Measurements from ENCODE around the gene SLC25A20. TPM values are rescaled to one million over a fixed set of nuclear protein-coding genes. Genes with fewer than 3 reads are reported as not detected.
A peak's percentile ranks its signal among the peaks of the same experiment; 100 is the strongest.
"Not testable (repeated sequence)": the region's sequence is repeated elsewhere in the genome, so short reads cannot be mapped to it uniquely, and the experiment has no call there.

The SLC25A20 gene
- polyA plus RNA-seq, 1 donor = 54.7 TPM

DNA sequence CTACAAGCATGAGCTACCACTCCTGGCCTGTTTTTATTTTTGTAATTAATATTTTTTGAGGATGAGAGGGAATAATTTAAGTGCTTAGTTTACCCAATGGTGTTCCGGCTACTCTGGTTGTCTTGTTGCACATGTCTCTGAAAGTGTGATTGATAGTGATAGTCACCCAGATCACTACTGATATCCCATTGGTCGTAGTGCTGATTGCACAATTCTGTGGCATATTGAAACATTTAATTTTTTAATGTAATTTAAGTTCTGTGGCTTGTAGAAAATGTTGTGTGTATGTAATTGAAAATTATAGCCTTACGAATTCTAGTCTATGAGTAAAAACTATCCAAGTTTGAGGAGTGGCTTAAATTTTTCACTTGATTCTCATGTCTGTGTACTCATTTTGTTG, 31.9 kb upstream of the SLC25A20 start:
- Histone ChIP-seq H3K36me3 (ENCODE audit: control insufficient read depth, insufficient read depth, low read length) (peaks cover 53% of the 10 kb centered on the region), H3K4me3 (ENCODE audit: low read length) (no peak overlapping the region), H3K27ac (ENCODE audit: low read length) (no peak overlapping the region), H3K9me3 (ENCODE audit: control insufficient read depth, low read depth, low read length) (no peaks in the 10 kb centered on the region), H3K27me3 (ENCODE audit: control insufficient read depth, insufficient read depth, low read length) (no peaks in the 10 kb centered on the region), H3K4me1 (ENCODE audit: control insufficient read depth, insufficient read depth, low read length) (no peaks in the 10 kb centered on the region)
- WGBS (ENCODE audit: insufficient coverage, low lambda C conversion rate) = 100% methylated on average over 2 of the region's 3 CpGs
- DNase-seq = no peak

- no peak for DNase-seq
- no peaks in the 10 kb centered on the region for H3K9me3 ChIP-seq (ENCODE audit: control insufficient read depth, low read depth, low read length)
- H3K4me1 ChIP-seq (ENCODE audit: control insufficient read depth, insufficient read depth, low read length) = no peaks in the 10 kb centered on the region
- no peak overlapping the region for H3K27ac ChIP-seq (ENCODE audit: low read length)
- no peaks in the 10 kb centered on the region for H3K27me3 ChIP-seq (ENCODE audit: control insufficient read depth, insufficient read depth, low read length)
- H3K36me3 ChIP-seq (ENCODE audit: control insufficient read depth, insufficient read depth, low read length) = peaks cover 55% of the 10 kb centered on the region
- H3K4me3 ChIP-seq (ENCODE audit: low read length) = no peak overlapping the region
- WGBS (ENCODE audit: insufficient coverage, low lambda C conversion rate) = no CpG with 5 or more reads among the region's 3 CpGs
Measured at GRCh38 chr3:48929358-48930035, 30.8 kb upstream of the SLC25A20 start.

DNA sequence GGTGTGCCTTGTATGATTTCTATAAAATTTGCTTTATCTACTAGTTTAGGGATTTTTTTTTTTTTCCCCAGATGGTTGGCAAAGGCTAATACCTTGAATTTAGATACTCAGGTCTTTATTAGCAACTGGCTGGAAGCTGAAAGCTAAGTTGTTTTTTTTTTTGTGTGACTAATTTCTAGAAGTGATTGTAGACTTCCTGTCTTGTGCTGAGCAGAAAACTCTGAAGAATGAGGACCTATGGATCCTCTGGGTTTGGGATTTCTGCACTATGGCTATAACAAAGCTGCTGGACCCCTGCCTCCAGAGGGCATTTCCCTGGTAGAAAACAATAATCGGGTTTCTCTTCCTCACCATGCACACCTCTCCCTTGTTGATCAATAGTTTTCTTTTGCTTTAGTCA, 30.0 kb upstream of the SLC25A20 start:
- Histone ChIP-seq H3K27ac (ENCODE audit: low read length) (no peak overlapping the region), H3K27me3 (ENCODE audit: control insufficient read depth, insufficient read depth, low read length) (no peaks in the 10 kb centered on the region), H3K9me3 (ENCODE audit: control insufficient read depth, low read depth, low read length) (no peaks in the 10 kb centered on the region), H3K36me3 (ENCODE audit: control insufficient read depth, insufficient read depth, low read length) (peaks cover 57% of the 10 kb centered on the region), H3K4me1 (ENCODE audit: control insufficient read depth, insufficient read depth, low read length) (no peaks in the 10 kb centered on the region), H3K4me3 (ENCODE audit: low read length) (no peak overlapping the region)
- 100% methylated on average over 1 of the region's 1 CpG for WGBS (ENCODE audit: insufficient coverage, low lambda C conversion rate)
- no peak for DNase-seq

DNA sequence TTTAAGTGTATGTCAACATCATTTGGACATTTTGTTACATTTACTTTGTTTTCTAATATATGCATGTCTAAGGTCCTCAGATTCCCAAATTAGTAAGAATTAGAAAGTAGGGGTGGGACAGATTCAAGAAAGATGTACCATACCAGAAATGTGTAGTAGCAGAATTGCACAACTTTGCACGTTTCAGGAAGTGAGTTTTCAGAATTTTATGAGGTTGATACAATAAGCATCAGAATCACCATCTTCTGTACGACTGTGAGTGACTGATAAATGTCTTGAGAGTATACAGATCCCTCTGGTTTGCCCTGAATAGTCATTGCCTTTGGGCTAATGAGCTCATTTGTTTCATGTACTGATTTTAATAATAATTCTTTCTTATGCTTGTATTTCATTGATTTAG, 29.2 kb upstream of the SLC25A20 start:
- 80% methylated on average over 1 of the region's 2 CpGs for WGBS (ENCODE audit: insufficient coverage, low lambda C conversion rate)
- Histone ChIP-seq H3K4me3 (ENCODE audit: low read length) (no peak overlapping the region), H3K9me3 (ENCODE audit: control insufficient read depth, low read depth, low read length) (no peaks in the 10 kb centered on the region), H3K4me1 (ENCODE audit: control insufficient read depth, insufficient read depth, low read length) (no peaks in the 10 kb centered on the region), H3K36me3 (ENCODE audit: control insufficient read depth, insufficient read depth, low read length) (peaks cover 58% of the 10 kb centered on the region), H3K27me3 (ENCODE audit: control insufficient read depth, insufficient read depth, low read length) (no peaks in the 10 kb centered on the region), H3K27ac (ENCODE audit: low read length) (no peak overlapping the region)
- no peak for DNase-seq

DNA sequence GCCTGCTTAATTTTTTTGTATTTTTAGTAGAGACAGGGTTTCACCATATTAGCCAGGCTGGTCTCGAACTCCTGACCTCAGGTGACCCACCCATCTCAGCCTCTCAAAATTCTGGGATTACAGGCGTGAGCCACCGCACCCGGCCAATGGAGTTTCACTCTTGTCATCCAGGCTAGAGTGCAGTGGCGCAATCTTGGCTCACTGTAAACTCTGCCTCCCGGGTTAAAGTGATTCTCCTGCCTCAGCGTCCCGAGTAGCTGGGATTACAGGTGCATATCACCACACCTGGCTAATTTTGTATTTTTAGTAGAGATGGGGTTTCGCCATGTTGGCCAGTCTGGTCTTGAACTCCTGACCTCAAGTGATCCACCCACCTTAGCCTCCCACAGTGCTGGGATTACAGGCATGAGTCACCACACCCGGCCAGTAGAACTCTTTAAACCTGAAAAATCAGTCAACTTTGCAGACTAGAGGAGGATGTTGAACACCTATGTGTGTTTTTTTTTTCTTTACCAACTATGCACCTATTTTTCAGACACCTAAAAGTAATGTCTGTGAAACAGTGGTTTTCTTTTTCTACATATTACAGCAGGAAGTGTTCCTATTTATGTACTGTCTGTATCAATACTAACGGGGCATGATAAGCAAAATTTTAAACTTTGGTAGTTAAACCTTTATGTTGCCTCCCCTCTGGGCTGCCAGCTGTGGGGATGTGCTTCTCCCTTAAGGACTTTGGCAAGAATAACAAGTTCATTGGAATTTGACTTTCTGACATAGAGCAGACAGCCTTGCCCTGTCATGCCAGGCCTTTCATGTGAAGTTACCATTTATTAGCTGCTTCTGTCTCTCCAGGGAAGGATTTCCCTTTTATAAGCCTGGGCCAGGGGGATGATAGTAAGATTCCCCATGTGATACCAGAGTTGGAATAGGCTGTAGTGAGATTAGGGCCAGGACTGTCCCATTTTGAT, 28.0 kb upstream of the SLC25A20 start:
- WGBS (ENCODE audit: insufficient coverage, low lambda C conversion rate) = no CpG with 5 or more reads among the region's 11 CpGs
- DNase-seq = no peak
- no peak overlapping the region for H3K27ac ChIP-seq (ENCODE audit: low read length)
- H3K4me3 ChIP-seq (ENCODE audit: low read length) = no peak overlapping the region
- no peaks in the 10 kb centered on the region for H3K4me1 ChIP-seq (ENCODE audit: control insufficient read depth, insufficient read depth, low read length)
- H3K9me3 ChIP-seq (ENCODE audit: control insufficient read depth, low read depth, low read length) = no peaks in the 10 kb centered on the region
- H3K36me3 ChIP-seq (ENCODE audit: control insufficient read depth, insufficient read depth, low read length) = peaks cover 53% of the 10 kb centered on the region
- no peaks in the 10 kb centered on the region for H3K27me3 ChIP-seq (ENCODE audit: control insufficient read depth, insufficient read depth, low read length)

DNA sequence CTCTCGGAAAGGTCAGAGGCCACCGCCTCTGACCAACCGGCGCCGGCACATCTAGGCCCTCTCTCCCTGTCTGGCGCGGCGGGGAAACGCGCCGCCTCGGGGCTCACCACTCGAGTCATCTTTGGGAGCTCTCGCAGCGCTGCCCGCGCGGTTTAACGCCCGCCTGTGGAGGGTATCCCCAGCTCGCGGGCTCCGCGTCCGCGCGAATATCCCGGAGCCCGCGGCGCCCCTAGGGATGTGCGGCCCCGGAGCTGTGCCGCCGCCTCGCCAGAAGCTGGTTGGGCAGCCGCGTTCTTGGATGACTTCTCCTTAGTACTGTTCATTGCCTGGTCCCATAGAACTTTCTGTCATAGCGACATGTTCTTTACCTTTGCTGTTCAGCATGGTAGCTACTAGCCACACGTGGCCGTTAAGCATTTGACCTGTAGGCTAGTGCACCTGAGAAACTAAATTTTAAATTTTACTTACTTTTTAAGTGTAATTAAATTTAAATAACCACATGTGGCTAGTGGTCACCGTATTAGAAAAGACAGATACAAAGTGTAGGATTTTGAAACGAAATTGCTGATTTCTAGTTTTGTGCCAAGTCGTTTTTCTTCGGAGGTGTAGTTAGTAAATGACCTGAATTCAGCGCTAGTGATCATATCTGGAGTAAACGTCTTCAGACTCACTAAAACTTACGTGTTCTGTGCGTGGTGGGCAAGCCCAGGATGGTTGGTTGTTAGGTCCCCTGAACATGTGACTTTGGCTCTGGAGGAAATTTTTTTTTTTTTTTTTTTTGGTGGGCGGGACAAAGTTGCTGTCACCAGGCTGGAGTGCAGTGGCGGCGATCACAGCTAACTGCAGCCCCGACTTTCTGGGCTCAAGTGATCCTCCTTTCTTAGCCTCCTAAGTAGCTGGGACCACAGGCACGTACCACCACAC, 20.8 kb upstream of the SLC25A20 start:
- H3K4me1 ChIP-seq (ENCODE audit: control insufficient read depth, insufficient read depth, low read length) = peaks cover 6% of the 10 kb centered on the region
- peak; percentile 43 to 65 for DNase-seq
- H3K9me3 ChIP-seq (ENCODE audit: control insufficient read depth, low read depth, low read length) = no peaks in the 10 kb centered on the region
- H3K27me3 ChIP-seq (ENCODE audit: control insufficient read depth, insufficient read depth, low read length) = no peaks in the 10 kb centered on the region
- peaks cover 14% of the 10 kb centered on the region for H3K36me3 ChIP-seq (ENCODE audit: control insufficient read depth, insufficient read depth, low read length)
- WGBS (ENCODE audit: insufficient coverage, low lambda C conversion rate) = no CpG with 5 or more reads among the region's 54 CpGs
- peak overlapping the region; percentile 100 for H3K27ac ChIP-seq (ENCODE audit: low read length)
- peak overlapping the region; percentile 98 for H3K4me3 ChIP-seq (ENCODE audit: low read length)

GRCh38 chr3:48918388-48919214, 19.9 kb upstream of the SLC25A20 start, which contains the start of gene ARIH2:
Gene ARIH2, plus strand, starts transcription at chr3:48918842. Its CDS starts 8,717 bp downstream, at chr3:48927559.
- H3K36me3 ChIP-seq (ENCODE audit: control insufficient read depth, insufficient read depth, low read length) = peaks cover 5% of the 10 kb centered on the region
- peak within 1 kb of the TSS; percentile 98 for H3K4me3 ChIP-seq (ENCODE audit: low read length)
- no CpG with 5 or more reads among the region's 97 CpGs for WGBS (ENCODE audit: insufficient coverage, low lambda C conversion rate)
- no peaks in the 10 kb centered on the region for H3K27me3 ChIP-seq (ENCODE audit: control insufficient read depth, insufficient read depth, low read length)
- DNase-seq = peak; percentile 95 to 96
- H3K27ac ChIP-seq (ENCODE audit: low read length) = peak within 1 kb of the TSS; percentile 100
- H3K4me1 ChIP-seq (ENCODE audit: control insufficient read depth, insufficient read depth, low read length) = peaks cover 6% of the 10 kb centered on the region
- no peaks in the 10 kb centered on the region for H3K9me3 ChIP-seq (ENCODE audit: control insufficient read depth, low read depth, low read length)

GRCh38 chr3:48915296-48915695, 16.6 kb upstream of the SLC25A20 start:
- Histone ChIP-seq H3K27ac (ENCODE audit: low read length) (no peak overlapping the region), H3K4me1 (ENCODE audit: control insufficient read depth, insufficient read depth, low read length) (peaks cover 6% of the 10 kb centered on the region), H3K9me3 (ENCODE audit: control insufficient read depth, low read depth, low read length) (no peaks in the 10 kb centered on the region), H3K27me3 (ENCODE audit: control insufficient read depth, insufficient read depth, low read length) (no peaks in the 10 kb centered on the region), H3K4me3 (ENCODE audit: low read length) (no peak overlapping the region), H3K36me3 (ENCODE audit: control insufficient read depth, insufficient read depth, low read length) (no peaks in the 10 kb centered on the region)
- WGBS (ENCODE audit: insufficient coverage, low lambda C conversion rate) = no CpG with 5 or more reads among the region's 1 CpG
- peak; percentile 34 to 64 for DNase-seq

- not testable (repeated sequence) for H3K27ac ChIP-seq (ENCODE audit: low read length); H3K36me3 ChIP-seq (ENCODE audit: control insufficient read depth, insufficient read depth, low read length); H3K9me3 ChIP-seq (ENCODE audit: control insufficient read depth, low read depth, low read length); H3K4me1 ChIP-seq (ENCODE audit: control insufficient read depth, insufficient read depth, low read length); H3K4me3 ChIP-seq (ENCODE audit: low read length); DNase-seq; H3K27me3 ChIP-seq (ENCODE audit: control insufficient read depth, insufficient read depth, low read length)
- no CpG with 5 or more reads among the region's 13 CpGs for WGBS (ENCODE audit: insufficient coverage, low lambda C conversion rate)
Measured at GRCh38 chr3:48907026-48907425, 8.3 kb upstream of the SLC25A20 start.
